Dedifferentiated amniotic fluid mesenchymal stem cell (primary cell): ENCODE measurements around the gene NONO.
"Not testable (repeated sequence)": the region's sequence is repeated elsewhere in the genome, so short reads cannot be mapped to it uniquely, and the experiment has no call there.

Experiments
- DNase-seq: peaks from one replicate; pipeline ENCODE4 v3.0.0-alpha.2; 2016; ENCODE audit errors: extremely low spot score

Gene NONO

GRCh38 chrX:71283403-71284143, at the start of gene NONO:
NONO (plus strand) TSS chrX:71283635; CDS start chrX:71290638, 7,003 bp downstream.
- peak; percentile 97 for DNase-seq

- no peak for DNase-seq
Measured at GRCh38 chrX:71235482-71235881, 48.0 kb upstream of the NONO start.

GRCh38 chrX:71236836-71237235, 46.6 kb upstream of the NONO start:
- no peak for DNase-seq

GRCh38 chrX:71239781-71240180, 43.7 kb upstream of the NONO start:
- DNase-seq = no peak

GRCh38 chrX:71241301-71241700, 42.1 kb upstream of the NONO start:
- no peak for DNase-seq

- no peak for DNase-seq
Measured at GRCh38 chrX:71244359-71245128, 38.9 kb upstream of the NONO start.

GRCh38 chrX:71245159-71245558, 38.3 kb upstream of the NONO start:
- DNase-seq = no peak

- no peak for DNase-seq
Measured at GRCh38 chrX:71250841-71251240, 32.6 kb upstream of the NONO start.

GRCh38 chrX:71251466-71251973, 31.9 kb upstream of the NONO start:
- DNase-seq = no peak

- DNase-seq = no peak
Measured at GRCh38 chrX:71252221-71252620, 31.2 kb upstream of the NONO start.

- no peak for DNase-seq
Measured at GRCh38 chrX:71253253-71254091, 30.0 kb upstream of the NONO start.

- DNase-seq = peak; percentile 58
Measured at GRCh38 chrX:71254092-71254963, 29.1 kb upstream of the NONO start, which contains the start of gene ZMYM3. ZMYM3 (minus strand) TSS chrX:71254140; CDS start chrX:71253255, 885 bp downstream.

- DNase-seq = no peak
Measured at GRCh38 chrX:71256051-71256450, 27.4 kb upstream of the NONO start.

- no peak for DNase-seq
Measured at GRCh38 chrX:71256856-71257255, 26.6 kb upstream of the NONO start.

GRCh38 chrX:71268624-71269023, 14.8 kb upstream of the NONO start:
- not testable (repeated sequence) for DNase-seq

GRCh38 chrX:71269801-71270395, 13.5 kb upstream of the NONO start:
- DNase-seq = no peak

- not testable (repeated sequence) for DNase-seq
Measured at GRCh38 chrX:71272313-71272712, 11.1 kb upstream of the NONO start.

GRCh38 chrX:71281300-71281699, 2.1 kb upstream of the NONO start:
- DNase-seq = not testable (repeated sequence)

GRCh38 chrX:71282514-71283402, 677 bp upstream of the NONO start:
- peak; percentile 14 for DNase-seq
